Measurements from ENCODE around the gene SLC27A1. TPM values are rescaled to one million over a fixed set of nuclear protein-coding genes. Genes with fewer than 3 reads are reported as not detected.
A peak's percentile ranks its signal among the peaks of the same experiment; 100 is the strongest.

Gene SLC27A1
- total RNA-seq, 4 donors from 2014 or later = 25.3 to 40.7 (median 28.1) TPM

GRCh38 chr19:17441241-17442021 lies 28.9 kb upstream of the SLC27A1 start:
- DNase-seq = peak in 1 of 2 donors; percentile 10
- intact Hi-C loops (cut with DNase I) = no loop called here
- Histone ChIP-seq H3K36me3 (no peaks in the 10 kb centered on the region), H3K27ac (no peak overlapping the region), H3K4me1 (no peaks in the 10 kb centered on the region), H3K4me3 (replicated peaks in 1 of 3) (no peak overlapping the region), H3K27me3 (no peaks in the 10 kb centered on the region), H3K9me3 (no peaks in the 10 kb centered on the region)
- WGBS, 2 donors = 57 to 61% methylated on average over 8 of the region's 8 CpGs
- TF ChIP-seq CTCF (IDR thresholded peaks at IDR 0.05) (peak in 4 of 6 experiments; percentile 27 to 45 (median 41)), POLR2A (IDR thresholded peaks at IDR 0.05) (no peak)

GRCh38 chr19:17445526-17446165 lies 24.7 kb upstream of the SLC27A1 start:
- no peaks in the 10 kb centered on the region for H3K9me3 ChIP-seq
- peaks cover 6 to 8% of the 10 kb centered on the region in 2 donors for H3K4me1 ChIP-seq
- DNase-seq = no peak
- 94 to 100% methylated on average over 1 of the region's 1 CpG for WGBS, 2 donors
- no peak overlapping the region for H3K27ac ChIP-seq
- no peaks in the 10 kb centered on the region for H3K36me3 ChIP-seq
- no peaks in the 10 kb centered on the region for H3K27me3 ChIP-seq
- TF ChIP-seq CTCF (IDR thresholded peaks at IDR 0.05) (no peak), POLR2A (IDR thresholded peaks at IDR 0.05) (no peak)
- H3K4me3 ChIP-seq (replicated peaks in 1 of 3) = no peak overlapping the region
- intact Hi-C loops (cut with DNase I) = no loop called here

- no peak for DNase-seq
- intact Hi-C loops (cut with DNase I) = no loop called here
- H3K27ac ChIP-seq = no peak overlapping the region
- no peaks in the 10 kb centered on the region for H3K27me3 ChIP-seq
- no peaks in the 10 kb centered on the region for H3K9me3 ChIP-seq
- 39 to 40% methylated on average over 5 of the region's 5 CpGs for WGBS, 2 donors
- peaks cover 6 to 8% of the 10 kb centered on the region in 2 donors for H3K4me1 ChIP-seq
- H3K36me3 ChIP-seq = no peaks in the 10 kb centered on the region
- H3K4me3 ChIP-seq (replicated peaks in 1 of 3) = peak overlapping the region in 1 of 3 donors; percentile 38
- no peak for TF ChIP-seq CTCF (IDR thresholded peaks at IDR 0.05)
- TF ChIP-seq POLR2A (IDR thresholded peaks at IDR 0.05) = no peak
Observed at GRCh38 chr19:17447704-17448130, 22.6 kb upstream of the SLC27A1 start.

GRCh38 chr19:17448131-17448967 lies 22.0 kb upstream of the SLC27A1 start, which contains the start of gene TMEM221:
TMEM221 (minus strand) TSS chr19:17448668; CDS start chr19:17448462, 206 bp downstream.
- WGBS, 2 donors = 5 to 18% methylated on average over 10 to 30 of the region's 81 CpGs
- Histone ChIP-seq H3K36me3 (no peaks in the 10 kb centered on the region), H3K27me3 (no peaks in the 10 kb centered on the region), H3K9me3 (no peaks in the 10 kb centered on the region), H3K4me1 (peaks cover 6 to 8% of the 10 kb centered on the region in 2 donors), H3K4me3 (replicated peaks in 1 of 3) (peak within 1 kb of the TSS in 1 of 3 donors; percentile 38), H3K27ac (no peak within 1 kb of the TSS)
- TF ChIP-seq CTCF (IDR thresholded peaks at IDR 0.05) (peak in 3 of 6 experiments; percentile 11 to 55 (median 15)), POLR2A (IDR thresholded peaks at IDR 0.05) (no peak)
- peak; percentile 23 to 25 for DNase-seq
- intact Hi-C loops (cut with DNase I) = no loop called here
